HFFc6 (cell line): ENCODE measurements around the gene TSC2. TPM values are rescaled to one million over a fixed set of nuclear protein-coding genes. Genes with fewer than 3 reads are reported as not detected.
A peak's percentile ranks its signal among the peaks of the same experiment; 100 is the strongest.
"Not testable (repeated sequence)": the region's sequence is repeated elsewhere in the genome, so short reads cannot be mapped to it uniquely, and the experiment has no call there.

Experiments used
- DNase-seq: peaks from one replicate; pipeline ENCODE4 v3.0.0-alpha.2; 2018
- H3K27ac Mint-ChIP-seq: 2 replicates; pipeline ENCODE4 v1.8.0; 2020; ENCODE audit warnings: mild to moderate bottlenecking, mixed read lengths
- H3K27me3 Mint-ChIP-seq: 2 replicates; pipeline ENCODE4 v1.8.0; 2021; ENCODE audit warnings: mild to moderate bottlenecking, moderate library complexity, mixed read lengths; ENCODE audit not compliant: insufficient read depth
- H3K36me3 Mint-ChIP-seq: 2 replicates; pipeline ENCODE4 v1.8.0; 2021; ENCODE audit warnings: low read depth, mixed read lengths
- H3K4me1 Mint-ChIP-seq: 2 replicates; pipeline ENCODE4 v1.8.0; 2020; ENCODE audit warnings: low read depth, mixed read lengths
- H3K4me3 Mint-ChIP-seq: 2 replicates; pipeline ENCODE4 v1.8.0; 2020; ENCODE audit warnings: mild to moderate bottlenecking, moderate library complexity, mixed read lengths
- H3K9me3 Mint-ChIP-seq: 2 replicates; pipeline ENCODE4 v1.8.0; 2020; ENCODE audit warnings: mild to moderate bottlenecking, mixed read lengths
- CTCF ChIP-seq: fragments of 200-600 bp; sonication (generic); IDR thresholded peaks from 2 replicates; pipeline ENCODE4 v1.5.0; 2021; ENCODE audit warnings: antibody characterized with exemption, mild to moderate bottlenecking
- total RNA-seq, 6 experiments: library from RNA; stranded (reverse); fragmentation: NEBNext Ultra II Directional; extraction: Animal tissue kit (Norgen Biotek cat#: 25700); gene quantifications; 2 replicates in 1 of 6; 3 replicates in 5 of 6; pipeline ENCODE4 v1.2.3, GENCODE V29; 2021

Gene TSC2
- total RNA-seq, 6 experiments from 2014 or later: 72.0 to 88.3 (median 83.2) TPM

DNA sequence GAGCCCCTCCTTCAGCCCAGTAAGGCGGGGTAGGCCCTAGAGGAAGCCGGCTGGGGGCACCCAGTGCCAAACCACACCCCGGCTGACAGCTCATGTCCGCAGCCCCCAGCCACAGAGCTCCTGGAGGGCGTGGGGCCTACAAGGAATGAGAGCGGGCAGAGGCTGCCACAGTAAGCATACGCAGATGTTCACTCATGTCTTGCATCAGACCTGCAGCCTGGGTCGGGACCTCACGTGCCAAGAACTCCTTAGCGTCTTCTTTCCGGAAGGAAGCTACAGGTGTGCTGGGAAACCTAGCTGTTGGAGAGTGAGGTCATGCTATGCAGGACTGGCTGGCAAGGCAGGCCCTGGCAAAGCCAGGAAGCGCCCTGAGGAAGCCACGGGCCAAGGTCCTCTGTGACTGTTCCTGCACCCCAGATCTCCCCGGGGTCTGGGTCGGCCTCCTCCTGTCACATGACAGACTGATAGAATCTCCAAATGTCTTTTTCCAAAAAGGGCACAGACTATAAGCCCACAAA is 39.7 kb upstream of the TSC2 start:
- Mint-ChIP-seq H3K27ac (peak overlapping the region; percentile 74), H3K27me3 (peaks cover 2% of the 10 kb centered on the region; the same call in 1 of the 2 replicates), H3K9me3 (no peaks in the 10 kb centered on the region), H3K4me3 (peak overlapping the region; percentile 94), H3K4me1 (peaks cover 26% of the 10 kb centered on the region), H3K36me3 (peaks cover 5% of the 10 kb centered on the region; the same call in 1 of the 2 replicates)
- no peak for DNase-seq
- TF ChIP-seq CTCF: no peak

GRCh38 chr16:2008631-2009163 is 39.1 kb upstream of the TSC2 start:
- H3K4me3 Mint-ChIP-seq: peak overlapping the region; percentile 94
- TF ChIP-seq CTCF: no peak

DNA sequence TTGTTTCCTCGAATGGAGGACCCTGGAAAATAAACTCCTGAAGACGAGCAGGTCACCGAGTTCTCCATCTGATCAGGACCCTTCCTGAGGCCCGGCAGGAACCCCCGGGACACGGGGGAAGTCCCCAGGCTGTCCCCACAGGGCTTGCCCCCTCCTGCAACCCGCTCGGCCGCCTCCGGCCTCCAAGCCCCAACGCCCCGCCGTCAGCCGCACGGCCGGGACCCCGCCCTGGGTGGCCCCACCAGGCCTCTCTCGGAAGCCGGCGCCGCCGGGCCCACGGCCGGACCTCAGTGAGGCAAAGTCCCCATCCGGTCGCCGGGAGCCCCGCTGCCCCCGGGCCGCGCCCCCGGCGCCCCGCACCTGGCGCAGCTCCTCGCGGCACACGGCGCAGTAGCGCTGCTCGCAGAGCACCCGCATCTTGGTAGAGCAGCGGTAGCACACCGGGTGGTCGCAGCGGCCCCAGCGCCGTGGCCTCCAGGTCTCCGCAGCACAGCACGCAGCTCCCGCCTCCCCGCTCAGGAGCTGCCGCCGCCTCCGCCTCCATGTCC is 38.5 kb upstream of the TSC2 start:
- DNase-seq: no peak
- H3K4me1 Mint-ChIP-seq: peaks cover 26% of the 10 kb centered on the region
- TF ChIP-seq CTCF: 0 out of 2 replicates have a peak, but pooled peaks have one; percentile 0
- H3K36me3 Mint-ChIP-seq: peaks cover 5% of the 10 kb centered on the region; the same call in 1 of the 2 replicates
- H3K27ac Mint-ChIP-seq: peak overlapping the region; percentile 74
- H3K4me3 Mint-ChIP-seq: peak overlapping the region; percentile 94
- no peaks in the 10 kb centered on the region for H3K9me3 Mint-ChIP-seq
- peaks cover 2% of the 10 kb centered on the region; the same call in 1 of the 2 replicates for H3K27me3 Mint-ChIP-seq

More at GRCh38 chr16:2008631-2009163, 39.1 kb upstream of the TSC2 start:
- Mint-ChIP-seq H3K27me3 (peaks cover 2% of the 10 kb centered on the region; the same call in 1 of the 2 replicates), H3K27ac (peak overlapping the region; percentile 74), H3K4me1 (peaks cover 26% of the 10 kb centered on the region), H3K9me3 (no peaks in the 10 kb centered on the region), H3K36me3 (peaks cover 5% of the 10 kb centered on the region; the same call in 1 of the 2 replicates)
- no peak for DNase-seq

DNA sequence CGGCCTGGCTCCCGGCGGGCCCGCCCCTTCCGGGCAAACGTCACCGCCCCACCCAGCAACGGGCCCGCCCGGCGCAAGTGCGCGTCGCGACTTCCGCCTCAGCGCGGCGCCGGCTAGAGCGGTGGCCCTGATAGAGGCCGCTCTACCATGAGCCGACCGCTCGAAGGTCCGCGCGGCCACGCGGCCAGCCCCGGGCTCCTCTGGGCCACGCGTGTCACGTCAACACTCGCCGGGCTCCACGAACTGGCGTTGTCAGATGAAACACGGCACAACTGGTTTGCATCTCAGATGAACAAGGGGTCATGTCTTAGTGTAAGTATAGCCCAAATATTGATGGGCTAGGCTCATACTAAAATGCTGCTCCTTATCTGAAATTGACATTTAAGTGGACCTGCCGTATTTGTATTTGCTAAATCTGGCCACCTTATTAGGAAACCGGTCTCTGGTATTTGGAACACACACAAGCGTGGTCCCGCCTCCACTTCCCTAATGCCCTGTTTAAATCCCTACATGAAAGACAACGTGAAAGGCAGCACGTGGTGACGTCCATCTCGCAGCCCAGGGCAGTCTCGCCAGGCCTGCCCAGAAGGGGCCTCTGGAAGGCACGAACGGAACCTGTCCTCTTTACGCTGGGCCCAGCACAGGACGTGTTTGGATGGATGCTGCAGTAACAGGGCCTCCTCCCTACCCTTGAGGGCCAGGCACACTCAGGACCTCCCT is 37.8 kb upstream of the TSC2 start, which contains the start of gene ZNF598:
Gene ZNF598, minus strand, starts transcription at position 31 of the 720 bp plus-strand sequence.
- peak within 1 kb of the TSS; percentile 98 for H3K27ac Mint-ChIP-seq
- H3K4me3 Mint-ChIP-seq: peak within 1 kb of the TSS; percentile 95
- DNase-seq: peak; percentile 74
- 0 out of 2 replicates have a peak, but pooled peaks have one; percentile 10 for TF ChIP-seq CTCF
- H3K27me3 Mint-ChIP-seq: peaks cover 2% of the 10 kb centered on the region; the same call in 1 of the 2 replicates
- H3K4me1 Mint-ChIP-seq: peaks cover 26% of the 10 kb centered on the region
- H3K36me3 Mint-ChIP-seq: peaks cover 5% of the 10 kb centered on the region; the same call in 1 of the 2 replicates
- no peaks in the 10 kb centered on the region for H3K9me3 Mint-ChIP-seq

GRCh38 chr16:2011726-2012125 is 36.1 kb upstream of the TSC2 start:
- not testable (repeated sequence) for H3K27ac Mint-ChIP-seq, H3K4me3 Mint-ChIP-seq, DNase-seq, H3K27me3 Mint-ChIP-seq, H3K9me3 Mint-ChIP-seq, H3K36me3 Mint-ChIP-seq
- H3K4me1 Mint-ChIP-seq: peaks cover 26% of the 10 kb centered on the region
